C4-2B (cell line): ENCODE results near the gene TSPAN10.

Source experiments
- H3K27ac ChIP-seq: fragments of 450-650 bp; 2 replicates; pipeline ENCODE4 v1.5.1; 2017
- ZFX ChIP-seq: fragments of 450-650 bp; IDR thresholded peaks from 2 replicates; pipeline ENCODE4 v1.6.1; 2017
- TF ChIP-seq, protein P1 (sequence below): fragments of 450-650 bp; conservative IDR thresholded peaks from 2 replicates; pipeline ENCODE4 v1.5.1; 2017; ENCODE audit warnings: mild to moderate bottlenecking

Gene TSPAN10

DNA sequence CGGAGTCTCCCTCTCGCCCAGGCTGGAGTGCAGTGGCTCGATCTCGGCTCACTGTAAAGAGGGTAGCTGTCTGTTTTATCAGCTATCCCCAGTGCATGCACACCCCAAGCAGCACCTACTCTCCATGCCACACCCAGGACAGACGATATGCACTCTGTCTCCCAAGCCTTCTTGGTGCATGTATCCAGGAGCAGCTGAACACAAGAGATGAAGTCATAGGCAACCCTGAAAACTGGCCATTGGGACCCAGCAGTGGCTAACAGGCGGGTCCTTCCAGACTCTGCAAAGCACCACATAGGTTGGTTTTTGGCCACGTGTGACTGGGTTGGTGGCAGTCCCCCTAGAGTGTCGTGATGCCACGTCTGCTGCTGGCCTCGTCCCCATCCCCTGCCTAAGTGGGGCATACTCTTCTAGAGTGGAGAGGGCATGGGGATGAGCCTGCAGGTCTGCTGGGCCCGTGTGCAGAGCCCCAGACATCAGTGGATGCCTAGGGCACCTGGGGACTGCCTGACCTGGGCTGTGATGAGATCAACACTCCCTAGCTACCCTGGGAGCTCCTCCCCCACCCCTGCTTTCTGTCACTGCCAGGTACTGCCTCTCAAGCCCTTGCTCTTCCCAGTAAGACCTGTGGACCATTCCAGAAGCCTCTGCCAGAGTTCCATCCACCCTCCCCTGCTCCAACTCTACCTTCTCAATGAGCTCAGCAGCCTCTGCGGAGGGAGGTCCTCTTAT is 10.0 kb downstream of the TSPAN10 start:
- H3K27ac ChIP-seq = no peak overlapping the region
- TF ChIP-seq, protein P1, sequence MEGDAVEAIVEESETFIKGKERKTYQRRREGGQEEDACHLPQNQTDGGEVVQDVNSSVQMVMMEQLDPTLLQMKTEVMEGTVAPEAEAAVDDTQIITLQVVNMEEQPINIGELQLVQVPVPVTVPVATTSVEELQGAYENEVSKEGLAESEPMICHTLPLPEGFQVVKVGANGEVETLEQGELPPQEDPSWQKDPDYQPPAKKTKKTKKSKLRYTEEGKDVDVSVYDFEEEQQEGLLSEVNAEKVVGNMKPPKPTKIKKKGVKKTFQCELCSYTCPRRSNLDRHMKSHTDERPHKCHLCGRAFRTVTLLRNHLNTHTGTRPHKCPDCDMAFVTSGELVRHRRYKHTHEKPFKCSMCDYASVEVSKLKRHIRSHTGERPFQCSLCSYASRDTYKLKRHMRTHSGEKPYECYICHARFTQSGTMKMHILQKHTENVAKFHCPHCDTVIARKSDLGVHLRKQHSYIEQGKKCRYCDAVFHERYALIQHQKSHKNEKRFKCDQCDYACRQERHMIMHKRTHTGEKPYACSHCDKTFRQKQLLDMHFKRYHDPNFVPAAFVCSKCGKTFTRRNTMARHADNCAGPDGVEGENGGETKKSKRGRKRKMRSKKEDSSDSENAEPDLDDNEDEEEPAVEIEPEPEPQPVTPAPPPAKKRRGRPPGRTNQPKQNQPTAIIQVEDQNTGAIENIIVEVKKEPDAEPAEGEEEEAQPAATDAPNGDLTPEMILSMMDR = no peak
- no peak for TF ChIP-seq ZFX

- no peak overlapping the region for H3K27ac ChIP-seq
- TF ChIP-seq ZFX = no peak
- TF ChIP-seq, protein P1 = no peak
Measured at GRCh38 chr17:81647640-81648012, 10.6 kb downstream of the TSPAN10 start.

DNA sequence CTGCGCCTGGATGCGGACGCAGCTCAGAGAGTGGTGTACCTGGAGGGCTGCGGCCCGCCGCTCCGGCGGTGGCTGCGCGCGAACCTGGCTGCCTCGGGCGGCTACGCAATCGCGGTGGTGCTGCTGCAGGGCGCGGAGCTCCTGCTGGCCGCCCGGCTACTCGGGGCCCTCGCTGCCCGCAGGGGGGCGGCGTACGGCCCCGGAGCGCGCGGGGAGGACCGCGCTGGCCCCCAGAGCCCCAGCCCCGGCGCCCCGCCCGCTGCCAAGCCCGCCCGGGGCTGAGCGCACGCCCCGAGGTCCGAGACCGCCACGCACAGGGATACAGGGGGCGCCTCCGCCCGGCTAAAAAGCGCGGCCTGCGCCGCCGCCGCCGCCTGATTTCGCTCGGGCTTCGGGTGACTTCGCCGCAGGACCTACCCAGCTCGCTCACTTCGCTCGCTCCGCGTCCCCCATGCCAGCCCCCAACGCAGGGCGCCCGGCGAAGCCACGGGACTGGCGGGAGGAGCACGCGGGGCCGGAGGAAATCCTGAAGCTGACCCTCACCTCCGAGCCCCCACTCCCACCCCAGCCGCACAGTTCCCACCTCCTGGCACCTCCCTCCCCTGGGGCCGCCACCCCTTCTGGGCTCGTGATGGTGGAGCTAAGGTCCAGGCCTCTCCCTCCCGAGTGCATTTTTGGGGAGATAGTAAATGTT is 11.2 kb downstream of the TSPAN10 start:
- H3K27ac ChIP-seq = no peak overlapping the region
- TF ChIP-seq, protein P1 = no peak
- TF ChIP-seq ZFX = no peak

DNA sequence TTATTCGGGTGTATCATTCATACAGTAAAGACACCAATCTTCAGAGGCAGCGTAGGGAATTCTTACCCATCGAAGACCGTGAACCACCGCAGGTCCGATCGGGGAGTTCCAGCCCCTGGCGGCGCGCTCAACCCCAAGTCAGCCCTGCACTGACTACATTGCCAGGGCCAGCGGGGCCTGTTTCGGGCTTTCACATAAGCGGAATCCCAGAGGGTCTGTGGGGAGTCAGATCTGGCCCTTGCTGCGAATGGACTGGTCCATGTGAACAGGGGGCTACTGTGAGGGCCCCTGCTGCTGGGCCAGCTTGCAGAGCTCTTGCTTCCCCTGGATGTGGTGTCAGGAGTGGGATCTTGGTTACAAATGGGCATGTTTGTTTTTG is 11.7 kb downstream of the TSPAN10 start:
- TF ChIP-seq, protein P1 = no peak
- no peak for TF ChIP-seq ZFX
- no peak overlapping the region for H3K27ac ChIP-seq

DNA sequence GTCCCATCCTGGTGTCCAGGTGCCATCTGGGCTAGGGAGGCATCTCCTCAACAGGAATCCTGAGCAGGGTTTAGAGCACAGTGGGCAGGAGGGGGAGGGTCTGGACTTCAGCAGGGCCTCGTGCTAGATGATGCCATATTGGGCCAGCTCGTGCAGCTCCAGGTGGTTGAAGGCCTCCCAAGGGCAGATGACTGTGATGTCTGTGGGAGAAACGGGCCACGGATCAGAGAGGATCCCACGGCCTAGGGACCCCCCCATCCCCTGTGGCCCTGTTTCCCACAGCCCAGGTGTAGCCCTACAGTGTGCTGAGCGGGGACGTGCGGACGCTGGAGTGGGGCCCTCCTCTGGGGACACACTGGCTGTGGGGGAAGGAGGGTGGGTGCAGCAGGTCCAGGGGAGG is 14.0 kb downstream of the TSPAN10 start:
- TF ChIP-seq ZFX = no peak
- TF ChIP-seq, protein P1 = no peak
- no peak overlapping the region for H3K27ac ChIP-seq

GRCh38 chr17:81651692-81652091 is 14.7 kb downstream of the TSPAN10 start:
- TF ChIP-seq ZFX = no peak
- TF ChIP-seq, protein P1 = no peak
- no peak overlapping the region for H3K27ac ChIP-seq
